Endothelial cell of umbilical vein (primary cell): ENCODE measurements around the gene DMWD. TPM values are rescaled to one million over a fixed set of nuclear protein-coding genes. Genes with fewer than 3 reads are reported as not detected.

ENCODE experiments used
- BruUV-seq: library from RNA; stranded (reverse); fragments of 400-500 nt; replicated peaks from 2 replicates; lab custom pipeline; 2021; lab: Mats Ljungman, UMichigan
- CTCF ChIA-PET: fragments of 300-600, 350-600 bp; sonication (Branson Sonifier 250); formaldehyde crosslinking; loops from one replicate; lab custom pipeline; 2021; ENCODE audit warnings: antibody characterized with exemption, inconsistent platforms; lab: Charles Lee
- POLR2A ChIA-PET: fragments of 300-600, 350-600 bp; sonication (Branson Sonifier 250); formaldehyde crosslinking; loops from one replicate; lab custom pipeline; 2021; ENCODE audit warnings: antibody characterized with exemption, inconsistent platforms; lab: Charles Lee
- DNase-seq: peaks from one replicate; pipeline ENCODE4 v3.0.0-alpha.2; 2011; ENCODE audit warnings: low read depth, low spot score
- FAIRE-seq: peaks from 2 replicates; lab custom pipeline; 2011; peaks lifted over from hg19 to GRCh38; lab: Jason Lieb, UNC
- H2AFZ ChIP-seq: 2 replicates; pipeline ENCODE4 v1.6.0; 2012; ENCODE audit warnings: low read depth, low read length, control low read depth, inconsistent platforms
- H3K27ac ChIP-seq: 2 replicates; pipeline ENCODE4 v1.5.1; 2011; ENCODE audit warnings: low read depth, mild to moderate bottlenecking, control low read depth, low read length, moderate library complexity; ENCODE audit not compliant: insufficient read depth
- H3K27me3 ChIP-seq, 2 experiments: 2 replicates each; pipeline versions ENCODE4 v1.6.0 to v1.6.1; 2011; ENCODE audit warnings: low read length in 2 of 2, mixed read lengths in 1 of 2; ENCODE audit not compliant: control insufficient read depth in 2 of 2, insufficient read depth in 2 of 2
- H3K36me3 ChIP-seq, 2 experiments: 2 replicates in 1 of 2; 3 replicates in 1 of 2; pipeline ENCODE4 v1.5.1; 2011; ENCODE audit warnings: low read length in 2 of 2, mild to moderate bottlenecking in 1 of 2, moderate library complexity in 1 of 2; ENCODE audit not compliant: control insufficient read depth in 2 of 2, insufficient read depth in 2 of 2; ENCODE audit errors: extremely low read depth in 1 of 2
- H3K4me1 ChIP-seq: 3 replicates; pipeline ENCODE4 v1.5.1; 2011; ENCODE audit warnings: mild to moderate bottlenecking, low read length; ENCODE audit not compliant: control insufficient read depth, insufficient read depth; ENCODE audit errors: extremely low read depth
- H3K4me2 ChIP-seq: 2 replicates; pipeline ENCODE4 v1.6.1; 2011; ENCODE audit warnings: low read length, control low read depth, mixed read lengths; ENCODE audit not compliant: insufficient read depth
- H3K4me3 ChIP-seq, 3 experiments: fragments of 200-600 bp in 1 of 3; sonication (generic), shearing (Covaris generic) in 1 of 3; replicated peaks in 1 of 3; 2 replicates each; pipeline ENCODE4 v1.5.1; 2011 to 2016; ENCODE audit warnings: control low read depth in 3 of 3, low read length in 3 of 3, mild to moderate bottlenecking in 2 of 3, inconsistent platforms in 1 of 3, low read depth in 1 of 3, moderate library complexity in 1 of 3; ENCODE audit not compliant: insufficient read depth in 1 of 3
- H3K79me2 ChIP-seq: 2 replicates; pipeline ENCODE4 v1.6.0; 2012; ENCODE audit warnings: low read length, inconsistent platforms; ENCODE audit not compliant: control insufficient read depth, insufficient read depth
- H3K9ac ChIP-seq: replicated peaks from 2 replicates; pipeline ENCODE3; 2011; ENCODE audit warnings: low read length, control low read depth; ENCODE audit not compliant: insufficient read depth; ENCODE audit errors: extremely low read depth
- H3K9me1 ChIP-seq: replicated peaks from 3 replicates; pipeline ENCODE4 v1.6.0; 2011; ENCODE audit warnings: mild to moderate bottlenecking, low read length; ENCODE audit not compliant: control insufficient read depth, insufficient read depth; ENCODE audit errors: extremely low read depth
- H3K9me3 ChIP-seq: replicated peaks from 2 replicates; pipeline ENCODE4 v1.5.1; 2012; ENCODE audit warnings: low read length, inconsistent platforms; ENCODE audit not compliant: control insufficient read depth, insufficient read depth
- H4K20me1 ChIP-seq: replicated peaks from 2 replicates; pipeline ENCODE3; 2011; ENCODE audit warnings: mild to moderate bottlenecking, low read length; ENCODE audit not compliant: control insufficient read depth, insufficient read depth; ENCODE audit errors: extremely low read depth
- CTCF ChIP-seq, 2 donors: IDR thresholded peaks; 1 replicate in 1 of 2; 2 replicates in 1 of 2; pipeline ENCODE4 v1.5.1; 2011; ENCODE audit warnings: low read length in 2 of 2, mild to moderate bottlenecking in 2 of 2, moderate library complexity in 2 of 2, control low read depth in 1 of 2, inconsistent platforms in 1 of 2, low read depth in 1 of 2; ENCODE audit not compliant: insufficient read depth in 1 of 2; ENCODE audit errors: extremely low read depth in 1 of 2
- EZH2 ChIP-seq: IDR thresholded peaks from 2 replicates; pipeline ENCODE4 v1.6.1; 2012; ENCODE audit warnings: borderline replicate concordance, low read depth, mild to moderate bottlenecking, moderate library complexity, low read length, inconsistent platforms; ENCODE audit not compliant: severe bottlenecking
- GATA2 ChIP-seq: IDR thresholded peaks from 2 replicates; pipeline ENCODE4 v1.7.0; 2011; ENCODE audit warnings: low read depth, mild to moderate bottlenecking, moderate library complexity, mixed read lengths, low read length; ENCODE audit not compliant: insufficient read length, insufficient read depth
- MAX ChIP-seq: IDR thresholded peaks from 2 replicates; pipeline ENCODE4 v1.6.1; 2011; ENCODE audit not compliant: insufficient read depth, insufficient read length
- dilution Hi-C: fragments of 300-500 bp; cut with MboI; formaldehyde crosslinking; loops from one replicate; pipeline ENCODE4 v1.15.0; 2019; ENCODE audit warnings: low sequenced_read_pairs; ENCODE audit not compliant: extremely low pct_ligation_motif_present
- intact Hi-C: fragments of 100-400 bp; cut with micrococcal nuclease; formaldehyde crosslinking; loops from one replicate; pipeline ENCODE4 v1.10.0; 2022
- polyA plus RNA-seq, 4 experiments: library from polyadenylated mRNA; depleted of rRNA in 3 of 4; stranded (reverse) in 3 of 4; unstranded in 1 of 4; fragments of >200 nt; gene quantifications; 2 replicates each; pipeline versions ENCODE4 v1.2.1 to v1.2.3, GENCODE V29; 2011 to 2012; ENCODE audit warnings: missing spikeins in 1 of 4
- total RNA-seq: library from RNA; stranded (reverse); gene quantifications from 2 replicates; pipeline ENCODE4 v1.2.3, GENCODE V29; 2021

DMWD gene
- total and polyA plus RNA-seq, 2 donors (not counting 3 experiments of a cell fraction or from before 2014, with no cell fraction given): 36.9 to 81.1 TPM

- dilution Hi-C loops: no loop called here
- no peaks in the 10 kb centered on the region for H3K9me1 ChIP-seq
Observed at GRCh38 chr19:45779231-45780145, 13.2 kb downstream of the DMWD start.

More at GRCh38 chr19:45779231-45780145, 13.2 kb downstream of the DMWD start:
- Histone ChIP-seq H2AFZ (no peak overlapping the region), H3K27ac (no peak overlapping the region), H3K9me3 (no peaks in the 10 kb centered on the region), H3K27me3 (no peaks in the 10 kb centered on the region), H4K20me1 (no peaks in the 10 kb centered on the region), H3K79me2 (no peaks in the 10 kb centered on the region), H3K36me3 (peaks cover 3 to 15% of the 10 kb centered on the region in 2 experiments), H3K4me1 (peaks cover 5% of the 10 kb centered on the region), H3K9ac (no peak overlapping the region), H3K4me3 (no peak overlapping the region), H3K4me2 (no peak overlapping the region)
- intact Hi-C loops: loop anchor here (1.0 kb wide), 1 partner anchor 9 kb away; no protein-coding TSS in a partner anchor
- ChIA-PET POLR2A (interaction anchor here (1.0 kb wide), 1 partner anchor 10 kb away, joined by 5 read pairs; the partner anchor contains the start of gene SIX5), CTCF (interaction anchor here (0.6 to 5.0 kb wide), 7 partner anchors 9 to 87 kb away, joined by 4 to 66 read pairs (median 6); partner anchors contain the start of genes DMWD, QPCTL, SIX5 and SNRPD2)
- DNase-seq (peak; percentile 84), FAIRE-seq (peak; percentile 69)
- TF ChIP-seq EZH2 (no peak), MAX (no peak), GATA2 (no peak), CTCF (IDR thresholded peaks at IDR 0.05; ENCODE audit: extremely low read depth in 1 of 2, insufficient read depth in 1 of 2, low read depth in 1 of 2, low read length in 2 of 2) (peak; percentile 51 to 67)
- no TSS peak for BruUV-seq
